GM21529 (cell line): ENCODE data around the gene SUN3.
A peak's percentile ranks its signal among the peaks of the same experiment; 100 is the strongest.
"Not testable (repeated sequence)": the region's sequence is repeated elsewhere in the genome, so short reads cannot be mapped to it uniquely, and the experiment has no call there.

Experiments used
- ATAC-seq: cut with Tn5 transposase; IDR thresholded peaks from one replicate; pipeline ENCODE4 v1.9.1; 2021; ENCODE audit not compliant: unreplicated experiment

SUN3 gene

DNA sequence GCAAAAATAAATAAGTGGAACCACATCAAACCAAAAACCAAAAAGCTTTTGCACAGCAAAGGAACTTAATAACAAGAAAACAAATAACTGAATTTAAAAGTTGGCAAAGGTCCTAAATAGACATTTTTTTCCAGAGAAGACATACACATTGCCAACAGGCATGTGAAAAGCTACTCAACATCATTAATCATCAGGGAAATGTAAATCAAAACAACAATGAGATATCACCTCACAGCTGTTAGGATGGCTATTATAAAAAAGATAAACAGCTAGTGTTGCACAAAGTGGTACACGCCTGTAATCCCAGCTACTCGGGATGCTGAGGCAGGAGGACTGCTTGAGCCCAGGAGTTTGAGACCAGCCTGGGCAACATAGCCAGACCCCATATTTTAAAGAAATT is 2.2 kb upstream of the SUN3 start:
- no peak for ATAC-seq

DNA sequence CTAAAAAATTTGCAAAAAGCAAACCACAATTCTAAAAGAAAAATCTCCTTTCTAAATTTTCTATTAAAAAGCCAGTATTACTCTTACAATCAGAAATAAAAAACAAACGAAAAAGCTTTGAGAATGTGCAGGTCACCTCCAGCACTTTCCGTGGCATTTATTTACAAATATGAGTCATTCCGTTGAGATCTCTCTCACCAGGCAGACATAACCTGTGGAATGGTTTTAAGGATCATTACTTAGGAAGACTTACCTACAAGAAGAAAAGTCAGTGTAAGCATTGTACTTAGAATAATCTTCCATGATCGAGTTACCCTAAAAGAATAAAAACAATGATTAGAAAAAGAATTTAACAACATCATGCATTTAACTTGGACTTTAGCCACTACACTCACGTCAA is 3.3 kb downstream of the SUN3 start:
- ATAC-seq = no peak

- ATAC-seq = no peak
Measured at GRCh38 chr7:48017674-48018073, 11.2 kb downstream of the SUN3 start.

DNA sequence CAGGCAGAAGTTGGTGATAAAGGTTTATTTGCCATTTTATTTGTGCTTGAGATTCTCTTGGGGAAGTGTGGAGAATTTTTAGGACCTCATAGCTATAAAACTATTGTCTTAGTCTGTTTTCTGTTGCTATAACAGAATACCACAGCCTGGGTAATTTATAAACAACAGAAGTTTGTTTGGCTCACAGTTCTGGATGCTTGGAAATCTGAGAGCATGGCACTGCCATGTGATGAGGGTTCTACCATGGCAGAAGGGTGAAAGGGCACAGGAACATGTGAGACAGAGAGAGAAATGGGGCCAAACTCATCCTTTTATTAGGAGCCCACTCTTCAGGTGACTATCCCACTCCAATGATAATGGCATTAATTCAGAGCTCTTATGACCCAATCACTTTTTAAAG is 12.3 kb downstream of the SUN3 start:
- ATAC-seq = no peak

- ATAC-seq = no peak
Measured at GRCh38 chr7:48011951-48012350, 17.0 kb downstream of the SUN3 start.

- peak; percentile 43 for ATAC-seq
Measured at GRCh38 chr7:48011323-48011722, 17.6 kb downstream of the SUN3 start.

- no peak for ATAC-seq
Measured at GRCh38 chr7:48009954-48010353, 19.0 kb downstream of the SUN3 start.

DNA sequence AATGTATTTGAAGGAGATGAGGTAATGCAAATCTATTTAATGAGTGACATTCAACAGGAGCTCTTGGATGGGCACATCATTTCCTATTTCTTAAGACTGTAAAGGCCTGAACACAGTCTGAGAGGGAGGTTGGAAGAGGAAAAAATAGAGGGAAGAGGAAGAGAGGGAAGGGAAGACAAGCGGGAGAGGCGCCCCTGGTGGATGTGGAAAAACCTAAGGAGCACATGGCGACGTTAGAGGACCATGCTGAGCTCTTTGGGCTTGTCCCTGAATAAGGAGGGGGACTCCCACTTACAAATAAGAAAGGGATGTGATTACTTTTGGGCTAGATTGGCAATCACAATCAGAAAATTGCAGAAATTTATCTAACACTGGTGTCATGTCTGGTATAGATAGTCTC is 19.6 kb downstream of the SUN3 start:
- no peak for ATAC-seq

GRCh38 chr7:48006866-48007265 is 22.0 kb downstream of the SUN3 start:
- no peak for ATAC-seq

DNA sequence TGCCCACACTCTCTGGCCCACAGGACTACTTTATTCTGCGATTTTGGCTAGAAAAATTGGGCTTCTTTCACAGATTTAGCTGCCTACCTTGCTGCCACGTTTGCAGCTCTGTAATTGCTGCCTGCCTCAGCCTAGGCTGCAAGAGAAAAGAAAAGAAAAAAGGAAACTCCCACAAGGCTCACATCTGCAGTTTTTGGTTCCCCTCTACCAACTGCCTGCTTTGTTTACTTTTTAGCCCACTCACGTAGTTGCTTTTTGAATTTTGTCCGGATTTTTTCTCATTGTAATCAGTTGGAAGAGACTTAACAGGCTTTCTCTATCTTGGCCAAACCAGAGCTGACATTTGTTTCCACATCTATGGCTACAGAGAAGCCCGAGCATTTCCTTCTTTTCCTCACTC is 24.3 kb downstream of the SUN3 start:
- ATAC-seq = peak; percentile 85

GRCh38 chr7:48004032-48004431 is 24.9 kb downstream of the SUN3 start:
- ATAC-seq = no peak

- not testable (repeated sequence) for ATAC-seq
Measured at GRCh38 chr7:48000164-48000563, 28.7 kb downstream of the SUN3 start.

GRCh38 chr7:47999413-47999812 is 29.5 kb downstream of the SUN3 start:
- ATAC-seq = no peak

DNA sequence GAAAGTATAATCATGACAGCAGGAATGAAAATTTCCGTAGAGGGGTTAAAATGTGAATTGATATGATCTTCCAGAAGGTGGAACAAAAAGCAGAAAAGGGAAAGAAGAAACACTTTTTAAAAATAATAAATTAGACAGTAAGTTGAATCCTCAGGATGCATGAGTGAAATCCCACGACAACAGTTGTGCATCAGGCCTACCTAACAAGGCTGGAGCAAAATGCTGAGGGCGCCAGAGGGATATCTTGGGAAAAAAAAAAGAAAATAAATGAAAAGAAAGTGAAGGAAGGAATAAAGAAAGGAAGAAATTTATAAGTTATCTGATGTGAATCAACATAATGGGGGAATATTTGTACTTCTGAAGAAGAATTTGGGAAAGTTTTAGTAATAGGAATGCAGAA is 36.5 kb downstream of the SUN3 start:
- no peak for ATAC-seq

GRCh38 chr7:47991741-47992311 is 37.1 kb downstream of the SUN3 start:
- ATAC-seq = peak; percentile 99

DNA sequence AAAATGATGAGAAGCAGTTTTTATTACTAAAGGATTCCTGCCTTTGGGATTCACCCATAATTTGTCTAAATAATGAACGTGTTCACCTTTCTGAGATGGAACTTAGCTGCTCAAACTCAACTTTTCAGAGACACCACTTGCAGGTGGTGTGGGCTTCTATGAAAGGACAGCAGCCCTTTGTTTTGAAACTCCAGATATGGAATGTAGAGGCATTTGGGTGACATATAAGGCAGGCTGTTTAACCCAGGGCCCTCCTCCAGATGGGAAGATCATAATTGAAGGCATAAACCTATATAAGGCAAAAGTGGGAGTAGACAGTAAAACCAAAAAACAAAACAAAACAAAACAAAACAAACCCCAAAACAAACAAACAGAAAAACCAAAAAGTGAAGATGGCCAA is 37.6 kb downstream of the SUN3 start:
- no peak for ATAC-seq

- ATAC-seq = no peak
Measured at GRCh38 chr7:47990592-47990991, 38.3 kb downstream of the SUN3 start.

GRCh38 chr7:47989607-47990400 is 39.1 kb downstream of the SUN3 start:
- ATAC-seq = not testable (repeated sequence)

DNA sequence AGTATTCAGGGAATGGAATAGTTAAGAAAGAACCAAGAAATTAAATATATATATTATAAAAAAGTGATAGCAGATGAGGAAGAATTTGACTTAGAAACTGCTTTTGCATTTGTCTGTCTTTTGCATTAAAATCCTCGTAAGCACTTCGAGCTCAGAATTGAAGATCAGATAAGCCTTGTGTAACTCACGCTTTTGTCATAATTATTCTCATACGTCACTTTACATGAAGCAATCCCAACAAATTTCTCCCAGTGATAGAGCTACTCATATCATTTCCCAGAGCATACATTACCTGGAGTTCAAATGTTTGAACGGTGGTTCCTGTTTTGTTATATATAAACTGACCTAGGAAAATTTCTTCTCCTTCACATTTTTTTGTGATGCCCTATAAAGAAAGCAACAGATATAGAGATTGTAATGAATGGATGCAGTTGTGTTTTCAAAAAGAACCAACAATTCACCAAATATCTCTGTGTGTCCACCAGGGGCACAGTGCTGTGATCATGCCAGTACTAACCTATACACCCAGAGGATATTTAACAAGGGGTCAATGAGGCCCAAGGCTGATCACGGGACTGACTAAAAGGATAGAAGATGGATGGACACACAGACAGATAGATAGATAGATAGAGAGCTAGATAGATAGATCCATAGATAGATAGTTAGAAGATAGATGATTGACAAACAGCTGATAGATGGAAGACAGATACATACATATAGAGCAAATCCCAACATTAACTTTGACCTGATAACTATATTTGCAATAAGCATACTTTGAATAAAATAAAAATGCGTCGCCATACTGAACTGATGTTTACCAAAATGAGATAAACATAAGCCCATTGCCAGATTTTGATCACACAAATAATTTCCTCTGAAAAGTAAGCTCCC is 40.2 kb downstream of the SUN3 start:
- no peak for ATAC-seq

DNA sequence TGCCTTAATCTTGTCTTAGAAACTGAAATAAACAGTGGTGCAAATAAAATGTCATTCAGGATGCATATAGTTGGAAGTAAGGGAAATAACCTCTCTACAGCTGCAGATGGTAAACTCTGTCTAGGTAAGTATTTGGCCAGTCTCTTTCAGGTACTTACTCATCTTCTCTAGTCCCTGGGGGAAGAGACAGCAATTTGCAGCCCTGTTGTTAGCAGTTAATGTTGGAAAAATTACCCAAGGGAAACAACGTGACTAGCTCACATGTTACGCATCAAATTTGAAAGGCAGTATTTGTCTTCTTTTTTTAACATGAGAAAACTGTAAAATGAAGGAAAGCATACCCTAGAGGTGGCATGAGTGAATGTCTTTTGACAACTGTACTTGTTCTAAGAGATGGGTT is 46.3 kb downstream of the SUN3 start:
- no peak for ATAC-seq

GRCh38 chr7:47980648-47981047 is 48.3 kb downstream of the SUN3 start:
- ATAC-seq = not testable (repeated sequence)

GRCh38 chr7:47979832-47980181 is 49.1 kb downstream of the SUN3 start:
- no peak for ATAC-seq
